T-cell (primary cell): ENCODE data around the gene ESYT1. TPM values are rescaled to one million over a fixed set of nuclear protein-coding genes. Genes with fewer than 3 reads are reported as not detected.
A peak's percentile ranks its signal among the peaks of the same experiment; 100 is the strongest.

Source experiments
- ATAC-seq, 4 experiments: fragments of 200-7000 bp in 3 of 4; fragments of 150-1000 bp in 1 of 4; cut with Tn5 transposase; replicated peaks in 1 of 4; 1 replicate in 3 of 4; 2 replicates in 1 of 4; pipeline ENCODE4 v1.10.0; 2021; ENCODE audit warnings: moderate library complexity in 3 of 4, mild to moderate bottlenecking in 2 of 4, moderate number of reproducible peaks in 1 of 4
- CTCF ChIA-PET, 2 donors: fragments of 300-600 bp; sonication (Branson Sonifier 250); formaldehyde crosslinking; loops; one replicate each; lab custom pipeline; 2022; ENCODE audit warnings: antibody characterized with exemption in 2 of 2; lab: Charles Lee
- POLR2A ChIA-PET, 2 donors: fragments of 300-600 bp; sonication (Branson Sonifier 250); formaldehyde crosslinking; loops; one replicate each; lab custom pipeline; 2022; ENCODE audit warnings: antibody characterized with exemption in 2 of 2; lab: Charles Lee
- DNase-seq, 35 experiments: peaks; one replicate each; pipeline versions ENCODE4 v3.0.0 to v3.0.0-alpha.2; 2013 to 2023
- H3K27ac ChIP-seq: one replicate; pipeline ENCODE4 v1.5.1; 2013; ENCODE audit warnings: low read length
- H3K27me3 ChIP-seq, 2 experiments: replicated peaks in 1 of 2; 1 replicate in 1 of 2; 2 replicates in 1 of 2; pipeline versions ENCODE4 v1.6.1 to v1.7.0; 2013; ENCODE audit warnings: low read length in 1 of 2, mixed read lengths in 1 of 2; ENCODE audit not compliant: control insufficient read depth in 2 of 2, insufficient read depth in 2 of 2; ENCODE audit errors: extremely low read depth in 1 of 2
- H3K36me3 ChIP-seq, 2 donors: 1 replicate in 1 of 2; 2 replicates in 1 of 2; pipeline versions ENCODE4 v1.6.1 to v1.7.0; 2013; ENCODE audit warnings: low read length in 1 of 2; ENCODE audit not compliant: control insufficient read depth in 2 of 2, insufficient read depth in 1 of 2; ENCODE audit errors: extremely low read depth in 1 of 2
- H3K4me1 ChIP-seq, 2 experiments: 1 replicate in 1 of 2; 2 replicates in 1 of 2; pipeline versions ENCODE4 v1.6.1 to v1.7.0; 2013; ENCODE audit warnings: low read length in 2 of 2, mixed read lengths in 1 of 2; ENCODE audit not compliant: insufficient read depth in 2 of 2, control insufficient read depth in 1 of 2; ENCODE audit errors: extremely low read depth in 1 of 2
- H3K4me3 ChIP-seq, 2 donors: 1 replicate in 1 of 2; 2 replicates in 1 of 2; pipeline versions ENCODE4 v1.5.1 to v1.7.0; 2013; ENCODE audit warnings: mild to moderate bottlenecking in 2 of 2, low read length in 1 of 2, moderate library complexity in 1 of 2; ENCODE audit not compliant: control insufficient read depth in 1 of 2; ENCODE audit errors: extremely low read depth in 1 of 2
- H3K9me3 ChIP-seq: 2 replicates; pipeline ENCODE4 v1.7.0; 2013
- H3K27ac Mint-ChIP-seq, 2 donors: one replicate each; pipeline ENCODE4 v1.8.0; 2020 to 2021; ENCODE audit warnings: mild to moderate bottlenecking in 2 of 2, mixed read lengths in 2 of 2
- H3K27me3 Mint-ChIP-seq, 2 donors: one replicate each; pipeline ENCODE4 v1.8.0; 2021 to 2022; ENCODE audit warnings: mixed read lengths in 2 of 2
- H3K36me3 Mint-ChIP-seq: one replicate; pipeline ENCODE4 v1.8.0; 2021; ENCODE audit warnings: mixed read lengths
- H3K4me1 Mint-ChIP-seq, 3 donors: one replicate each; pipeline ENCODE4 v1.8.0; 2020 to 2022; ENCODE audit warnings: mixed read lengths in 3 of 3, mild to moderate bottlenecking in 1 of 3
- H3K4me3 Mint-ChIP-seq, 3 donors: one replicate each; pipeline ENCODE4 v1.8.0; 2020 to 2022; ENCODE audit warnings: mild to moderate bottlenecking in 3 of 3, mixed read lengths in 3 of 3, moderate library complexity in 3 of 3
- H3K9me3 Mint-ChIP-seq, 3 donors: one replicate each; pipeline ENCODE4 v1.8.0; 2020 to 2022; ENCODE audit warnings: mixed read lengths in 3 of 3
- WGBS: methylation state at CpG from one replicate; pipeline ENCODE4 v1.1.5; 2013; ENCODE audit warnings: missing lambda C conversion rate; ENCODE audit not compliant: insufficient coverage; 5-methylcytosine and 5-hydroxymethylcytosine counted together
- total RNA-seq, 35 experiments: library from RNA in 6 of 35; stranded (reverse) in 6 of 35; fragments of 120-200 nt in 1 of 35; gene quantifications; one replicate each; pipeline versions ENCODE4 v1.2.1 to v1.2.4 and lab custom pipeline; 2013 to 2026

The ESYT1 gene
- total RNA-seq, 5 donors from 2014 or later (not counting 1 experiment from before 2014, with no cell fraction given): 181 to 298 (median 276) TPM

GRCh38 chr12:56186957-56187356 is 58.9 kb downstream of the ESYT1 start:
- no peak overlapping the region for H3K27ac ChIP-seq
- H3K27ac Mint-ChIP-seq: peak overlapping the region; percentile 39 to 83
- ATAC-seq (no peak), DNase-seq (no peak)
- ChIA-PET CTCF (interaction anchor here (0.9 to 1.6 kb wide), 3 partner anchors 49 to 173 kb away, joined by 3 to 4 read pairs (median 4); partner anchors contain the start of genes ANKRD52 (in 1 of the 2) and STAT2 (in 1 of the 2)), POLR2A (no interaction called here)
- peaks cover 12 to 31% of the 10 kb centered on the region in 2 experiments for H3K4me1 ChIP-seq
- no CpG with 5 or more reads among the region's 2 CpGs for WGBS
- H3K9me3 Mint-ChIP-seq: no peaks in the 10 kb centered on the region
- H3K4me3 ChIP-seq: no peak overlapping the region
- no peaks in the 10 kb centered on the region for H3K9me3 ChIP-seq
- no peak overlapping the region for H3K4me3 Mint-ChIP-seq
- H3K27me3 Mint-ChIP-seq: no peaks in the 10 kb centered on the region
- H3K4me1 Mint-ChIP-seq: peaks cover 32 to 39% (median 35%) of the 10 kb centered on the region in 3 donors
- peaks cover 18% of the 10 kb centered on the region for H3K36me3 Mint-ChIP-seq
- H3K36me3 ChIP-seq: peaks cover 8 to 39% of the 10 kb centered on the region in 2 donors
- no peaks in the 10 kb centered on the region for H3K27me3 ChIP-seq

GRCh38 chr12:56188131-56188777 is 60.2 kb downstream of the ESYT1 start:
- peaks cover 40 to 49% (median 42%) of the 10 kb centered on the region in 3 donors for H3K4me1 Mint-ChIP-seq

GRCh38 chr12:56188778-56189098 is 60.7 kb downstream of the ESYT1 start:
- no peaks in the 10 kb centered on the region for H3K9me3 Mint-ChIP-seq
- ATAC-seq: peak; percentile 2 to 11 (median 7)
- H3K4me1 Mint-ChIP-seq: peaks cover 41 to 52% (median 46%) of the 10 kb centered on the region in 3 donors

More at GRCh38 chr12:56188131-56188777, 60.2 kb downstream of the ESYT1 start:
- DNase-seq: peak in 2 of 35 experiments; percentile 2 to 29
- Histone ChIP-seq H3K27ac (peak overlapping the region; percentile 74), H3K36me3 (peaks cover 8 to 29% of the 10 kb centered on the region in 2 donors), H3K4me1 (peaks cover 12 to 31% of the 10 kb centered on the region in 2 experiments), H3K4me3 (peak overlapping the region; percentile 71 to 88), H3K27me3 (no peaks in the 10 kb centered on the region), H3K9me3 (no peaks in the 10 kb centered on the region)
- Mint-ChIP-seq H3K27ac (peak overlapping the region; percentile 83 to 95), H3K4me3 (peak overlapping the region; percentile 89 to 98 (median 96)), H3K27me3 (no peaks in the 10 kb centered on the region), H3K36me3 (peaks cover 17% of the 10 kb centered on the region), H3K9me3 (no peaks in the 10 kb centered on the region)
- ChIA-PET CTCF (interaction anchor here (0.5 to 3.3 kb wide), 15 partner anchors 13 to 451 kb away, joined by 3 to 54 read pairs (median 4); partner anchors contain the start of genes ZC3H10 (in 2 of the 2), ESYT1 (in 1 of the 2) and STAT2 (in 1 of the 2)), POLR2A (no interaction called here)
- ATAC-seq: no peak
- WGBS: 67% methylated on average over 1 of the region's 10 CpGs

GRCh38 chr12:56189099-56189917 is 61.2 kb downstream of the ESYT1 start, which contains the start of gene SMARCC2:
SMARCC2 (minus strand) TSS chr12:56189483; CDS start chr12:56189461, 22 bp downstream.
- ChIA-PET POLR2A (interaction anchor here (0.6 to 1.6 kb wide), 6 partner anchors 27 to 71 kb away, joined by 3 to 12 read pairs (median 4); partner anchors contain the start of genes ESYT1 (in 1 of the 2), RNF41 (in 1 of the 2) and ZC3H10 (in 1 of the 2)), CTCF (interaction anchor here (0.6 to 3.3 kb wide), 44 partner anchors 9 to 1025 kb away, joined by 3 to 54 read pairs (median 4); partner anchors contain the start of genes ESYT1 (in 2 of the 2), ZC3H10 (in 2 of the 2), ANKRD52 (in 1 of the 2) and CNPY2 (in 1 of the 2))
- Histone ChIP-seq H3K27ac (peak within 1 kb of the TSS; percentile 86), H3K9me3 (no peaks in the 10 kb centered on the region), H3K27me3 (no peaks in the 10 kb centered on the region), H3K4me3 (peak within 1 kb of the TSS; percentile 71 to 88), H3K36me3 (peaks cover 8 to 18% of the 10 kb centered on the region in 2 donors), H3K4me1 (peaks cover 12 to 31% of the 10 kb centered on the region in 2 experiments)
- Mint-ChIP-seq H3K36me3 (peaks cover 14% of the 10 kb centered on the region), H3K27ac (peak within 1 kb of the TSS; percentile 95 to 97), H3K9me3 (no peaks in the 10 kb centered on the region), H3K4me3 (peak within 1 kb of the TSS; percentile 93 to 98 (median 96)), H3K4me1 (peaks cover 41 to 52% (median 46%) of the 10 kb centered on the region in 3 donors), H3K27me3 (no peaks in the 10 kb centered on the region)
- under 1% methylated on average over 73 of the region's 93 CpGs for WGBS
- ATAC-seq (peak; percentile 85 to 91 (median 87)), DNase-seq (peak; percentile 63 to 94 (median 76))

More at GRCh38 chr12:56188778-56189098, 60.7 kb downstream of the ESYT1 start:
- peak overlapping the region; percentile 83 to 95 for H3K27ac Mint-ChIP-seq
- ChIA-PET CTCF (interaction anchor here (0.6 to 3.3 kb wide), 19 partner anchors 12 to 452 kb away, joined by 3 to 54 read pairs (median 7); partner anchors contain the start of genes ESYT1 (in 2 of the 2), ZC3H10 (in 2 of the 2), COQ10A (in 1 of the 2) and RNF41 (in 1 of the 2)), POLR2A (interaction anchor here (0.6 to 1.6 kb wide), 2 partner anchors 28 to 70 kb away, joined by 3 to 4 read pairs; partner anchors contain the start of gene ZC3H10 (in 1 of the 2))
- Histone ChIP-seq H3K9me3 (no peaks in the 10 kb centered on the region), H3K27me3 (no peaks in the 10 kb centered on the region), H3K4me3 (peak overlapping the region; percentile 71 to 88), H3K4me1 (peaks cover 12 to 31% of the 10 kb centered on the region in 2 experiments), H3K27ac (peak overlapping the region; percentile 74), H3K36me3 (peaks cover 8 to 24% of the 10 kb centered on the region in 2 donors)
- H3K4me3 Mint-ChIP-seq: peak overlapping the region; percentile 89 to 98 (median 96)
- WGBS: 0% methylated on average over 9 of the region's 17 CpGs
- H3K36me3 Mint-ChIP-seq: peaks cover 16% of the 10 kb centered on the region
- peak in 15 of 35 experiments; percentile 2 to 38 (median 6) for DNase-seq
- no peaks in the 10 kb centered on the region for H3K27me3 Mint-ChIP-seq

GRCh38 chr12:56189918-56190694 is 62.0 kb downstream of the ESYT1 start:
- no peaks in the 10 kb centered on the region for H3K9me3 Mint-ChIP-seq
- peak; percentile 45 to 85 (median 63) for DNase-seq
- peak overlapping the region; percentile 93 to 98 (median 96) for H3K4me3 Mint-ChIP-seq
- peaks cover 8 to 10% of the 10 kb centered on the region in 2 donors for H3K36me3 ChIP-seq
- H3K4me1 ChIP-seq: peaks cover 12 to 31% of the 10 kb centered on the region in 2 experiments
- H3K4me1 Mint-ChIP-seq: peaks cover 41 to 54% (median 46%) of the 10 kb centered on the region in 3 donors
- under 1% methylated on average over 14 of the region's 42 CpGs for WGBS
- H3K27me3 Mint-ChIP-seq: no peaks in the 10 kb centered on the region
- H3K27me3 ChIP-seq: no peaks in the 10 kb centered on the region
- peak overlapping the region; percentile 95 to 97 for H3K27ac Mint-ChIP-seq
- H3K27ac ChIP-seq: peak overlapping the region; percentile 86
- ChIA-PET CTCF (interaction anchor here (0.6 to 3.3 kb wide), 38 partner anchors 10 to 1024 kb away, joined by 3 to 54 read pairs (median 4); partner anchors contain the start of genes ZC3H10 (in 2 of the 2), ANKRD52 (in 1 of the 2), COQ10A (in 1 of the 2) and ESYT1 (in 1 of the 2)), POLR2A (interaction anchor here (0.6 to 1.6 kb wide), 5 partner anchors 31 to 72 kb away, joined by 3 to 12 read pairs (median 4); partner anchors contain the start of genes ESYT1 (in 1 of the 2), RNF41 (in 1 of the 2) and ZC3H10 (in 1 of the 2))
- peak; percentile 25 to 36 (median 28) for ATAC-seq
- H3K36me3 Mint-ChIP-seq: peaks cover 7% of the 10 kb centered on the region
- peak overlapping the region; percentile 58 to 71 for H3K4me3 ChIP-seq
- H3K9me3 ChIP-seq: no peaks in the 10 kb centered on the region
